HEK293 (cell line): Measurements from ENCODE around the gene PLCH2.

ENCODE experiments used
- SP2 ChIP-seq: fragments of 450-650 bp; formaldehyde crosslinking; IDR thresholded peaks from 2 replicates; pipeline ENCODE4 v1.5.1; 2016; ENCODE audit warnings: missing biosample characterization, missing genetic modification characterization
- TF ChIP-seq, protein P1 (sequence below): fragments of 450-650 bp; formaldehyde crosslinking; IDR thresholded peaks from 2 replicates; pipeline ENCODE4 v1.5.1; 2016; ENCODE audit warnings: missing biosample characterization, missing genetic modification characterization
- TF ChIP-seq, protein P2 (sequence below): fragments of 450-650 bp; formaldehyde crosslinking; IDR thresholded peaks from 2 replicates; pipeline ENCODE4 v1.5.1; 2016; ENCODE audit warnings: missing biosample characterization, missing genetic modification characterization

DNA sequence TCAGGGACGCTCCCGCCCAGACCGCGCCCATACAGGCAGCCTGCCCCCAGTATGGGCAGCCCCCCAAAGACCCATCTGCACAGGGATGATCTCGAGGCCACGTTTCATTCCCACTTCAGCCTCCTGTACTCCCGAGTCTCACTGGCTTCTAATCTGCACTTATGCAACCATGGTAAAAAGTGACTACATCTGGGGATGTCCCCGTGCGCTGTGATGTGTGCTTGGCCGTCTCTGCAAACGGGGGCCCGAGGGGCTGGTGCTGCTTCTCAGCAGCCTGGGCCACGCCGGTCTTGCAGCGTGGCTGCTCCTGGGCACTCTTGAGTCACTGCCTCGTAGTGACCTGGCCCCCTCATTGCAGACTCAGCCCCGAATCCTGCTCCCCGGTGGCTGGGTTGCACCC is 17.4 kb upstream of the PLCH2 start:
- TF ChIP-seq, protein P1, sequence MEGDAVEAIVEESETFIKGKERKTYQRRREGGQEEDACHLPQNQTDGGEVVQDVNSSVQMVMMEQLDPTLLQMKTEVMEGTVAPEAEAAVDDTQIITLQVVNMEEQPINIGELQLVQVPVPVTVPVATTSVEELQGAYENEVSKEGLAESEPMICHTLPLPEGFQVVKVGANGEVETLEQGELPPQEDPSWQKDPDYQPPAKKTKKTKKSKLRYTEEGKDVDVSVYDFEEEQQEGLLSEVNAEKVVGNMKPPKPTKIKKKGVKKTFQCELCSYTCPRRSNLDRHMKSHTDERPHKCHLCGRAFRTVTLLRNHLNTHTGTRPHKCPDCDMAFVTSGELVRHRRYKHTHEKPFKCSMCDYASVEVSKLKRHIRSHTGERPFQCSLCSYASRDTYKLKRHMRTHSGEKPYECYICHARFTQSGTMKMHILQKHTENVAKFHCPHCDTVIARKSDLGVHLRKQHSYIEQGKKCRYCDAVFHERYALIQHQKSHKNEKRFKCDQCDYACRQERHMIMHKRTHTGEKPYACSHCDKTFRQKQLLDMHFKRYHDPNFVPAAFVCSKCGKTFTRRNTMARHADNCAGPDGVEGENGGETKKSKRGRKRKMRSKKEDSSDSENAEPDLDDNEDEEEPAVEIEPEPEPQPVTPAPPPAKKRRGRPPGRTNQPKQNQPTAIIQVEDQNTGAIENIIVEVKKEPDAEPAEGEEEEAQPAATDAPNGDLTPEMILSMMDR (tag by site-specific recombination): no peak
- no peak for TF ChIP-seq SP2 (tag by site-specific recombination)
- TF ChIP-seq, protein P2, sequence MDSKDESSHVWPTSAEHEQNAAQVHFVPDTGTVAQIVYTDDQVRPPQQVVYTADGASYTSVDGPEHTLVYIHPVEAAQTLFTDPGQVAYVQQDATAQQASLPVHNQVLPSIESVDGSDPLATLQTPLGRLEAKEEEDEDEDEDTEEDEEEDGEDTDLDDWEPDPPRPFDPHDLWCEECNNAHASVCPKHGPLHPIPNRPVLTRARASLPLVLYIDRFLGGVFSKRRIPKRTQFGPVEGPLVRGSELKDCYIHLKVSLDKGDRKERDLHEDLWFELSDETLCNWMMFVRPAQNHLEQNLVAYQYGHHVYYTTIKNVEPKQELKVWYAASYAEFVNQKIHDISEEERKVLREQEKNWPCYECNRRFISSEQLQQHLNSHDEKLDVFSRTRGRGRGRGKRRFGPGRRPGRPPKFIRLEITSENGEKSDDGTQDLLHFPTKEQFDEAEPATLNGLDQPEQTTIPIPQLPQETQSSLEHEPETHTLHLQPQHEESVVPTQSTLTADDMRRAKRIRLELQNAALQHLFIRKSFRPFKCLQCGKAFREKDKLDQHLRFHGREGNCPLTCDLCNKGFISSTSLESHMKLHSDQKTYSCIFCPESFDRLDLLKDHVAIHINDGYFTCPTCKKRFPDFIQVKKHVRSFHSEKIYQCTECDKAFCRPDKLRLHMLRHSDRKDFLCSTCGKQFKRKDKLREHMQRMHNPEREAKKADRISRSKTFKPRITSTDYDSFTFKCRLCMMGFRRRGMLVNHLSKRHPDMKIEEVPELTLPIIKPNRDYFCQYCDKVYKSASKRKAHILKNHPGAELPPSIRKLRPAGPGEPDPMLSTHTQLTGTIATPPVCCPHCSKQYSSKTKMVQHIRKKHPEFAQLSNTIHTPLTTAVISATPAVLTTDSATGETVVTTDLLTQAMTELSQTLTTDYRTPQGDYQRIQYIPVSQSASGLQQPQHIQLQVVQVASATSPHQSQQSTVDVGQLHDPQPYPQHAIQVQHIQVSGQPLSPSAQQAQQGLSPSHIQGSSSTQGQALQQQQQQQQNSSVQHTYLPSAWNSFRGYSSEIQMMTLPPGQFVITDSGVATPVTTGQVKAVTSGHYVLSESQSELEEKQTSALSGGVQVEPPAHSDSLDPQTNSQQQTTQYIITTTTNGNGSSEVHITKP (tag by site-specific recombination): no peak
